Body of pancreas (tissue), 4 donors: Measurements from ENCODE around the gene CDH4.

Experiments
- CTCF ChIP-seq, 7 experiments: fragments of 450-650 bp in 4 of 7; fragments of 200-600 bp in 3 of 7; sonication (generic) in 3 of 7; IDR thresholded peaks; one replicate each; pipeline ENCODE4 v1.5.1; 2016 to 2019; ENCODE audit warnings: antibody characterized with exemption in 7 of 7
- POLR2A ChIP-seq, 3 donors: fragments of 450-650 bp; IDR thresholded peaks; one replicate each; pipeline ENCODE4 v1.6.1; 2016; ENCODE audit warnings: antibody characterized with exemption in 3 of 3, mild to moderate bottlenecking in 2 of 3

GRCh38 chr20:61543086-61543485, 291.0 kb downstream of the CDH4 start:
- TF ChIP-seq CTCF (IDR thresholded peaks at IDR 0.05) (no peak), POLR2A (IDR thresholded peaks at IDR 0.05) (no peak)
